ENCODE data around the gene C20orf141. TPM values are rescaled to one million over a fixed set of nuclear protein-coding genes. Genes with fewer than 3 reads are reported as not detected.

C20orf141 gene
- total and polyA plus RNA-seq, 3 experiments from 2014 or later: not detected

GRCh38 chr20:2778602-2779321 lies 36.0 kb upstream of the C20orf141 start:
- H3K4me1 ChIP-seq (ENCODE audit: insufficient read depth, low read length): no peaks in the 10 kb centered on the region
- CTCF ChIA-PET: interaction anchor here (1.0 kb wide), 1 partner anchor 26 kb away, joined by 3 read pairs; no protein-coding TSS in a partner anchor
- no peaks in the 10 kb centered on the region for H3K27me3 ChIP-seq (ENCODE audit: insufficient read depth, low read length, poor library complexity, severe bottlenecking)
- no peaks in the 10 kb centered on the region for H3K4me1 Mint-ChIP-seq
- POLR2A ChIA-PET: no interaction called here
- H3K27ac Mint-ChIP-seq: no peak overlapping the region
- H3K36me3 ChIP-seq (ENCODE audit: insufficient read depth, low read length): no peaks in the 10 kb centered on the region
- H3K4me3 ChIP-seq (ENCODE audit: low read length): no peak overlapping the region
- no peak overlapping the region for H3K4me3 Mint-ChIP-seq
- peaks cover 30 to 46% of the 10 kb centered on the region in 2 donors for H3K27me3 Mint-ChIP-seq
- no peak overlapping the region for H3K27ac ChIP-seq (ENCODE audit: low read depth, low read length)
- H3K9me3 Mint-ChIP-seq: peaks cover 0 to 7% (median 0%) of the 10 kb centered on the region in 5 donors
- H3K9me3 ChIP-seq (ENCODE audit: low read length): no peaks in the 10 kb centered on the region
- peaks cover 0 to 8% (median 0%) of the 10 kb centered on the region in 3 donors for H3K36me3 Mint-ChIP-seq
- DNase-seq: no peak

GRCh38 chr20:2780948-2781347 lies 33.8 kb upstream of the C20orf141 start:
- Mint-ChIP-seq H3K4me3 (no peak overlapping the region), H3K27me3 (peaks cover 30 to 49% of the 10 kb centered on the region in 2 donors), H3K4me1 (no peaks in the 10 kb centered on the region), H3K36me3 (no peaks in the 10 kb centered on the region), H3K9me3 (peaks cover 0 to 5% (median 0%) of the 10 kb centered on the region in 5 donors), H3K27ac (no peak overlapping the region)
- no peak overlapping the region for H3K4me3 ChIP-seq (ENCODE audit: low read length)
- H3K9me3 ChIP-seq (ENCODE audit: low read length): no peaks in the 10 kb centered on the region
- H3K27me3 ChIP-seq (ENCODE audit: insufficient read depth, low read length, poor library complexity, severe bottlenecking): no peaks in the 10 kb centered on the region
- CTCF ChIA-PET: no interaction called here
- no peak for DNase-seq
- H3K36me3 ChIP-seq (ENCODE audit: insufficient read depth, low read length): no peaks in the 10 kb centered on the region
- POLR2A ChIA-PET: no interaction called here
- no peaks in the 10 kb centered on the region for H3K4me1 ChIP-seq (ENCODE audit: insufficient read depth, low read length)
- H3K27ac ChIP-seq (ENCODE audit: low read depth, low read length): no peak overlapping the region

DNA sequence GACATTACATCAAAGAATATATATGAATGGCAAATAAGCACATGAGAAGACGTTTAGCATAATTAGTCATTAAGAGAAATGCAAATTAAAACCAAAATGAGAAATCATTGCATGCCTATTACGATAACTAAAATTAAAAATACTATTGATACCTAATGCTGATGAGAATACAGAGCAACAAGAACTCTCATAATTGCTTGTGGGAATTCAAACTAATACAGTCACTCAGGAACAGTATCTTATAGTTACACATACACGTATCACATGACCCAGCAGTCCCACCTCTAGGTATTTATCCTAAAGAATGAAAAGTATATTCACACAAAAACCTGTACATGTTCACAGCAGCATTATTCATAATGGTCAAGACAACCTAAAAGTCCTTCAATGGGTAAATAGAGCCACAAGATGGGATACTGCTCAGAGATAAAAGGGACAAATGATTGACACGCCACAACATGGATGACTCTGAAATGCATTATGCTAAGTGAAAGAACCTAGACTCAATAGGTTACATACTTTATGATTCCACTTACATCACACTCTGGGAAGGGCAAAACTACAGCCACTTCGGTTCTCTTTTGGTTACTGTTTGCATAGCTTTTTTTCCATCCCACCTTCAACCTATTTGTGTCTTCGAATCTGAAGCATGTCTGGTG lies 30.8 kb upstream of the C20orf141 start:
- no peaks in the 10 kb centered on the region for H3K9me3 ChIP-seq (ENCODE audit: low read length)
- Mint-ChIP-seq H3K36me3 (no peaks in the 10 kb centered on the region), H3K27me3 (peaks cover 28 to 45% of the 10 kb centered on the region in 2 donors), H3K4me3 (no peak overlapping the region), H3K4me1 (no peaks in the 10 kb centered on the region), H3K9me3 (no peaks in the 10 kb centered on the region), H3K27ac (no peak overlapping the region)
- H3K36me3 ChIP-seq (ENCODE audit: insufficient read depth, low read length): no peaks in the 10 kb centered on the region
- CTCF ChIA-PET: no interaction called here
- POLR2A ChIA-PET: no interaction called here
- no peaks in the 10 kb centered on the region for H3K4me1 ChIP-seq (ENCODE audit: insufficient read depth, low read length)
- no peak overlapping the region for H3K27ac ChIP-seq (ENCODE audit: low read depth, low read length)
- H3K27me3 ChIP-seq (ENCODE audit: insufficient read depth, low read length, poor library complexity, severe bottlenecking): no peaks in the 10 kb centered on the region
- H3K4me3 ChIP-seq (ENCODE audit: low read length): no peak overlapping the region
- DNase-seq: no peak

DNA sequence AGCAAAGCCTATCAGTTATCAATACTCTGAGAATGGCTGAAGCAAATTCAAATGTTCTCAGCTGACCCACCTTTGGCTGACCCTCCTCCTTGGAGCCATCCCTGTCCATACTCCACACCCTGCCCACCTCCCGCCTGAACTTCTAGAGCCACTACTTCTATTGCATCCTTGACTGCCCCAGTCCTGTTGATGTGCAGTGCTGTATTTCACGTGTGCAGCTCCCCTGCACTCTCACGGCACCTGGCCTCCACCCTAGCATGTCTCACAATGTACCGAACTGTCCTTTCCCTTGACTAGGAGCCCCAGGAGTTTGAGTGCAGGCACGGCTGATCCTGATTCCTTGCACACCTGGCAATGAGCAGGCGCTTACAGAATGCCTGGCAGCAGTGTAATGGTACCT lies 21.3 kb upstream of the C20orf141 start:
- H3K36me3 ChIP-seq (ENCODE audit: insufficient read depth, low read length): no peaks in the 10 kb centered on the region
- no peaks in the 10 kb centered on the region for H3K9me3 ChIP-seq (ENCODE audit: low read length)
- H3K4me1 ChIP-seq (ENCODE audit: insufficient read depth, low read length): no peaks in the 10 kb centered on the region
- H3K36me3 Mint-ChIP-seq: no peaks in the 10 kb centered on the region
- H3K9me3 Mint-ChIP-seq: no peaks in the 10 kb centered on the region
- no peaks in the 10 kb centered on the region for H3K4me1 Mint-ChIP-seq
- peaks cover 23 to 77% of the 10 kb centered on the region in 2 donors for H3K27me3 Mint-ChIP-seq
- ChIA-PET CTCF (no interaction called here), POLR2A (no interaction called here)
- H3K27ac Mint-ChIP-seq: no peak overlapping the region
- no peak for DNase-seq
- no peak overlapping the region for H3K4me3 ChIP-seq (ENCODE audit: low read length)
- no peak overlapping the region for H3K27ac ChIP-seq (ENCODE audit: low read depth, low read length)
- H3K27me3 ChIP-seq (ENCODE audit: insufficient read depth, low read length, poor library complexity, severe bottlenecking): peaks cover 11% of the 10 kb centered on the region
- no peak overlapping the region for H3K4me3 Mint-ChIP-seq

DNA sequence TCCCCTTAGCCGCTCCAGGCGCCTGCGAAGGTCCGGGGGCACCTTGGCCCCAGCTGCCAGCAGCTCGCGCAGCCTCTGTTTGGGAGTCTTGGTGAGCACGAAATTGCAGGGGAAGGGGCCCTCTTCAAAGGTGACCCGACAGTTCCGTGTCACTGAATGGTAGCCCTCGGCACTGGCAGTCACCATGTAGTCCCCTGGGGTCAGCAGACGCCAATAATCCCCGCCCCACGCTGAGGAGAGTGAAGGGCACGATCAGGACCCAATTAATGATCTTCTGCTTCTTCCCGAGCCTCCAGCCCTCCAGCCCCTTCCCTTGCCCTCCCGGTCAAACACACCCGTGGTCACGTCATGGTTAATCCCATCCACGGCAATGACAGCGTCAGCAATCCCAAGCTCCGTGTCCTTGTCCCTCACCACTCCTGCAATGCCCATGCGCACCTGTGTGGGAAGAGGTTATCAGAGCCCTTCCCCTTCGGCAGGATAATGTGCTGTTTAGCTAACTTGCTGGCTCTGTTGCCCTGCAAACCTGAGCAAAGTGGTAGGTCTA lies 20.5 kb upstream of the C20orf141 start:
- Histone ChIP-seq H3K27me3 (ENCODE audit: insufficient read depth, low read length, poor library complexity, severe bottlenecking) (peaks cover 14% of the 10 kb centered on the region), H3K4me1 (ENCODE audit: insufficient read depth, low read length) (no peaks in the 10 kb centered on the region), H3K36me3 (ENCODE audit: insufficient read depth, low read length) (no peaks in the 10 kb centered on the region), H3K27ac (ENCODE audit: low read depth, low read length) (no peak overlapping the region), H3K9me3 (ENCODE audit: low read length) (no peaks in the 10 kb centered on the region), H3K4me3 (ENCODE audit: low read length) (no peak overlapping the region)
- peaks cover 0 to 4% (median 0%) of the 10 kb centered on the region in 5 donors for H3K9me3 Mint-ChIP-seq
- no peaks in the 10 kb centered on the region for H3K36me3 Mint-ChIP-seq
- H3K27ac Mint-ChIP-seq: peak overlapping the region in 1 of 8 donors; percentile 36
- CTCF ChIA-PET: no interaction called here
- DNase-seq: peak in 1 of 5 donors; percentile 43
- H3K27me3 Mint-ChIP-seq: peaks cover 29 to 78% of the 10 kb centered on the region in 2 donors
- no peak overlapping the region for H3K4me3 Mint-ChIP-seq
- H3K4me1 Mint-ChIP-seq: peaks cover 0 to 6% (median 6%) of the 10 kb centered on the region in 3 donors
- POLR2A ChIA-PET: no interaction called here

- H3K4me3 Mint-ChIP-seq: no peak overlapping the region
- H3K27ac Mint-ChIP-seq: no peak overlapping the region
- H3K9me3 Mint-ChIP-seq: peaks cover 0 to 4% (median 0%) of the 10 kb centered on the region in 5 donors
- Histone ChIP-seq H3K4me1 (ENCODE audit: insufficient read depth, low read length) (peaks cover 3% of the 10 kb centered on the region), H3K27me3 (ENCODE audit: insufficient read depth, low read length, poor library complexity, severe bottlenecking) (peaks cover 19% of the 10 kb centered on the region), H3K36me3 (ENCODE audit: insufficient read depth, low read length) (no peaks in the 10 kb centered on the region), H3K27ac (ENCODE audit: low read depth, low read length) (no peak overlapping the region), H3K9me3 (ENCODE audit: low read length) (no peaks in the 10 kb centered on the region), H3K4me3 (ENCODE audit: low read length) (no peak overlapping the region)
- POLR2A ChIA-PET: no interaction called here
- H3K27me3 Mint-ChIP-seq: peaks cover 36 to 80% of the 10 kb centered on the region in 2 donors
- CTCF ChIA-PET: no interaction called here
- no peaks in the 10 kb centered on the region for H3K36me3 Mint-ChIP-seq
- DNase-seq: peak in 1 of 5 donors; percentile 32
- H3K4me1 Mint-ChIP-seq: peaks cover 6 to 13% (median 13%) of the 10 kb centered on the region in 3 donors
Observed at GRCh38 chr20:2794866-2795447, 19.8 kb upstream of the C20orf141 start.

DNA sequence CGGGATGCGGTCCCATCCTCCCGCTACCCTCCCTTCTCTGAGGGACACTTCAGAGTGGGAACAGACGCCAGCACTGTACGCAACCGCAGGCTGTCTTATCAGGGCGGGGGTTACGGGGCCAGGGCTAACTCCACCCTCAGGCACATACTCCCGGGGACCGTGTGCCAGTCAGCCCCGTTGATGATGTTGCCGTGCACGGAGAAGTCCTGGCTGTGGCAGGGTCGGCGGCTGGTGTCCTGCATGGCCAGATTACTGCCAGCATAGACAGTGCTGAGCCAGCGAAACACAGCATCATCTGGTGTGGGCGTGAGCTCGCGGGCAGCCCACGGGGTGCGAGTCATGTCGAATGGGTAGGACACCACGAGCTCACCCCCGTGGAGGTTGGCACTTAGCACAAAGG lies 19.3 kb upstream of the C20orf141 start:
- Histone ChIP-seq H3K27ac (ENCODE audit: low read depth, low read length) (no peak overlapping the region), H3K4me1 (ENCODE audit: insufficient read depth, low read length) (peaks cover 4% of the 10 kb centered on the region), H3K36me3 (ENCODE audit: insufficient read depth, low read length) (no peaks in the 10 kb centered on the region), H3K27me3 (ENCODE audit: insufficient read depth, low read length, poor library complexity, severe bottlenecking) (peaks cover 23% of the 10 kb centered on the region), H3K9me3 (ENCODE audit: low read length) (no peaks in the 10 kb centered on the region), H3K4me3 (ENCODE audit: low read length) (no peak overlapping the region)
- CTCF ChIA-PET: no interaction called here
- Mint-ChIP-seq H3K27me3 (peaks cover 36 to 78% of the 10 kb centered on the region in 2 donors), H3K4me3 (no peak overlapping the region), H3K9me3 (peaks cover 0 to 4% (median 0%) of the 10 kb centered on the region in 5 donors), H3K27ac (no peak overlapping the region), H3K36me3 (no peaks in the 10 kb centered on the region), H3K4me1 (peaks cover 9 to 16% (median 15%) of the 10 kb centered on the region in 3 donors)
- DNase-seq: peak in 1 of 5 donors; percentile 31
- POLR2A ChIA-PET: no interaction called here
